ENCODE data around the gene STIMATE. TPM values are rescaled to one million over a fixed set of nuclear protein-coding genes. Genes with fewer than 3 reads are reported as not detected.

Gene STIMATE
- total and polyA plus RNA-seq, 12 donors = 15.4 to 42.8 (median 22.2) TPM

DNA sequence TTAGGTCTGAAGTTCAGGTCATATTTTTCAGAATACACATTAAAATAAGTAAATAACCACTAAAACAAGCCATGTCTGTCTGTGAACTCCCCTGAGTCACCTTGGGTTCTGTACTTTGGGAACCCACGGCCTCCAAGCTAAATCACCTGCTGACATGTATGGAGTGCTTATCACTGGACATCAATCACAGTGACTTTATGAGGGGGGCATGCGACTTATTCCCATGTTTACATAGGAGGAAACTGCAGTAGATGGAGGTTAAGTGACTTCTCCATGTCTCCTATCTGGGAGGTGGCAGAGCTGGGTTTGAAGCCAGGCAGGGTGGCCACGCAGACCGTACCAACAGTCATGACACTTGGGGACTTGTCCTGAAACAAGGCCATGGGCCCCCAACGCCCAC lies 75.0 kb downstream of the STIMATE start:
- H3K27me3 ChIP-seq = no peaks in the 10 kb centered on the region
- H3K9me3 ChIP-seq (replicated peaks in 1 of 3) = no peaks in the 10 kb centered on the region
- H3K36me3 ChIP-seq (replicated peaks in 1 of 2) = peaks cover 0 to 3% of the 10 kb centered on the region in 2 donors
- no peak for TF ChIP-seq POLR2A (IDR thresholded peaks at IDR 0.05)
- TF ChIP-seq, protein P1, sequence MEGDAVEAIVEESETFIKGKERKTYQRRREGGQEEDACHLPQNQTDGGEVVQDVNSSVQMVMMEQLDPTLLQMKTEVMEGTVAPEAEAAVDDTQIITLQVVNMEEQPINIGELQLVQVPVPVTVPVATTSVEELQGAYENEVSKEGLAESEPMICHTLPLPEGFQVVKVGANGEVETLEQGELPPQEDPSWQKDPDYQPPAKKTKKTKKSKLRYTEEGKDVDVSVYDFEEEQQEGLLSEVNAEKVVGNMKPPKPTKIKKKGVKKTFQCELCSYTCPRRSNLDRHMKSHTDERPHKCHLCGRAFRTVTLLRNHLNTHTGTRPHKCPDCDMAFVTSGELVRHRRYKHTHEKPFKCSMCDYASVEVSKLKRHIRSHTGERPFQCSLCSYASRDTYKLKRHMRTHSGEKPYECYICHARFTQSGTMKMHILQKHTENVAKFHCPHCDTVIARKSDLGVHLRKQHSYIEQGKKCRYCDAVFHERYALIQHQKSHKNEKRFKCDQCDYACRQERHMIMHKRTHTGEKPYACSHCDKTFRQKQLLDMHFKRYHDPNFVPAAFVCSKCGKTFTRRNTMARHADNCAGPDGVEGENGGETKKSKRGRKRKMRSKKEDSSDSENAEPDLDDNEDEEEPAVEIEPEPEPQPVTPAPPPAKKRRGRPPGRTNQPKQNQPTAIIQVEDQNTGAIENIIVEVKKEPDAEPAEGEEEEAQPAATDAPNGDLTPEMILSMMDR (IDR thresholded peaks at IDR 0.05) = no peak
- WGBS, 4 donors = 85 to 91% (median 90%) methylated on average over 5 of the region's 5 CpGs
- intact Hi-C loops (cut with DNase I) = no loop called here
- H3K4me1 ChIP-seq (replicated peaks in 1 of 2) = no peaks in the 10 kb centered on the region
- H3K4me3 ChIP-seq = no peak overlapping the region
- H3K27ac ChIP-seq = no peak overlapping the region
- DNase-seq = no peak

DNA sequence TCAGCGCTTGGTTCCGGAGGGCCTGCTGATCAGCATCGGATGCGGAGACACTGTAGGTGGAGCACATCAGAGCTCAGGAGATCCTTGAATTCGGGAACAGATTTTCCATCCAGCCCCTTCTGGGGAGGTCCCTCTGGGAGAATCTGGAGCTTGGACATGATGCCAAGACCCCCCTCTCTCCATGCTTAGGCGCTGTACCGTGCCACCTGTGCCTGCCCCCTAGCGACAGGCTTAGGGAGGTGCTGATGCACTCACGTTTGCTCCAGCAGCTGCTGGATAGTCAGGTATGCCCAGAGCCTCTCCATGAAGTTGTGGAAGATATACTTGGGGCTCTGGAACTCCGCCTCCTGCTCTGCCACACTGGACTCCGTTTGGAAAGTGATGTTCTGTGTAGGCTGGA lies 76.6 kb downstream of the STIMATE start:
- 61 to 96% (median 68%) methylated on average over 5 to 11 of the region's 11 CpGs for WGBS, 4 donors
- TF ChIP-seq, protein P1 (IDR thresholded peaks at IDR 0.05) = peak; percentile 11 to 39 (median 31)
- no peak for TF ChIP-seq POLR2A (IDR thresholded peaks at IDR 0.05)
- H3K27me3 ChIP-seq = no peaks in the 10 kb centered on the region
- H3K9me3 ChIP-seq (replicated peaks in 1 of 3) = no peaks in the 10 kb centered on the region
- DNase-seq = no peak
- no peaks in the 10 kb centered on the region for H3K4me1 ChIP-seq (replicated peaks in 1 of 2)
- H3K4me3 ChIP-seq = no peak overlapping the region
- H3K27ac ChIP-seq = no peak overlapping the region
- H3K36me3 ChIP-seq (replicated peaks in 1 of 2) = peaks cover 0 to 3% of the 10 kb centered on the region in 2 donors
- intact Hi-C loops (cut with DNase I) = no loop called here

DNA sequence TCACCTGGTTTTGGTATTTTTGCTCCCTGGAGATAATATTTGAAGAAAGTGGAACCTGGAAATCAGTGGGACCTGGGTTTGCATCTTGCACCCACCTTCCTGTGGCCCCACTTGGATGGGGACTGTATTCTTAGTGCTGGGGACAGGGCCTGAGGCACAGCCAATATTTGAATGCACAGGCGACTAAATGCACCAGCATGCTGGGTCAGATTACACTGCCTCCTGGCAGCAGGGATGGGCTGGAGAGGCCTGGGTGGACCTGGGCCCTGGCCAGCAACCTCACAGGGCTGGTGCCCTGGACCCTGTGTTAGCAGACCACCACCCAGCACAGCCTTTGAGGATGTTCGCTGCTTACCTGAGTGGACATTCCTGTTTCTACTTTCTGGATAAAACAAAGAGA lies 77.4 kb downstream of the STIMATE start:
- 86 to 100% (median 94%) methylated on average over 1 to 2 of the region's 2 CpGs for WGBS, 4 donors
- no peak for DNase-seq
- no peaks in the 10 kb centered on the region for H3K4me1 ChIP-seq (replicated peaks in 1 of 2)
- no peaks in the 10 kb centered on the region for H3K9me3 ChIP-seq (replicated peaks in 1 of 3)
- no peaks in the 10 kb centered on the region for H3K27me3 ChIP-seq
- TF ChIP-seq, protein P1 (IDR thresholded peaks at IDR 0.05) = no peak
- no peak for TF ChIP-seq POLR2A (IDR thresholded peaks at IDR 0.05)
- no peak overlapping the region for H3K27ac ChIP-seq
- H3K4me3 ChIP-seq = no peak overlapping the region
- intact Hi-C loops (cut with DNase I) = no loop called here
- H3K36me3 ChIP-seq (replicated peaks in 1 of 2) = peaks cover 0 to 3% of the 10 kb centered on the region in 2 donors

DNA sequence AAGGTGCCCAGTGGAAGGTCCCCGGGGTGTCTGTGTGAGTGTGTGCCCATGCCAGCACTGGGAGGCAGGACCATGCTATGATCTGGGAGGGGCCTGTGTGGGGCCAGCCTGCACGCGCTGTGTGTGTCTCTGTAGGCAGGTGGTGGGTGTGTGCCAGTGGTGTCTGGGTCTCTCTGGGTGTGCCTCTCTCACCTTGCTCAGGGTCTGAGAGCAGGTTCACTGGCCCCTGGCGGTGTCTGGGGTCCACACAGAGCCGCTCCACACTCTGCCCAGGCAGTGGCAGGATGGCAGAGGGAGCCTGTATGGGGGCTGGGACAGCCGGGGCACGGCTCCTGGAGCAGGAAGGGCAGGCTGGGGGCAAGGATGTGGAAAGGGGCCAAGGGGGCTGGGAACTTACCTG lies 79.5 kb downstream of the STIMATE start:
- no peak for DNase-seq
- Histone ChIP-seq H3K36me3 (replicated peaks in 1 of 2) (peaks cover 0 to 3% of the 10 kb centered on the region in 2 donors), H3K27me3 (no peaks in the 10 kb centered on the region), H3K9me3 (replicated peaks in 1 of 3) (no peaks in the 10 kb centered on the region), H3K27ac (no peak overlapping the region), H3K4me3 (no peak overlapping the region), H3K4me1 (replicated peaks in 1 of 2) (no peaks in the 10 kb centered on the region)
- TF ChIP-seq POLR2A (IDR thresholded peaks at IDR 0.05) = no peak
- TF ChIP-seq, protein P1 (IDR thresholded peaks at IDR 0.05) = no peak
- intact Hi-C loops (cut with DNase I) = no loop called here
- 89 to 100% (median 96%) methylated on average over 1 to 7 of the region's 7 CpGs for WGBS, 4 donors

Measured in adrenal gland (tissue), 12 donors.